HG03469 (cell line): Measurements from ENCODE around the gene ACVR1C.
A peak's percentile ranks its signal among the peaks of the same experiment; 100 is the strongest.

Source experiments
- ATAC-seq: cut with Tn5 transposase; IDR thresholded peaks from one replicate; pipeline ENCODE4 v1.9.1; 2021; ENCODE audit warnings: mild to moderate bottlenecking, moderate library complexity, moderate number of reproducible peaks; ENCODE audit not compliant: unreplicated experiment

The ACVR1C gene

GRCh38 chr2:157628477-157629415 lies at the start of gene ACVR1C:
Gene ACVR1C (minus strand): TSS chr2:157628864. CDS start chr2:157628644, 220 bp downstream.
- peak; percentile 79 for ATAC-seq

- no peak for ATAC-seq
These were observed 49.3 kb upstream of the ACVR1C start for GRCh38 chr2:157677941-157678340.

- ATAC-seq: no peak
These were observed 43.5 kb upstream of the ACVR1C start for GRCh38 chr2:157672129-157672528.

GRCh38 chr2:157662401-157662800 lies 33.7 kb upstream of the ACVR1C start:
- no peak for ATAC-seq

GRCh38 chr2:157661776-157662175 lies 33.1 kb upstream of the ACVR1C start:
- no peak for ATAC-seq

- ATAC-seq: no peak
These were observed 29.2 kb upstream of the ACVR1C start for GRCh38 chr2:157657858-157658257.

GRCh38 chr2:157657101-157657500 lies 28.4 kb upstream of the ACVR1C start:
- ATAC-seq: no peak

GRCh38 chr2:157644776-157645175 lies 16.1 kb upstream of the ACVR1C start:
- ATAC-seq: no peak

GRCh38 chr2:157631861-157632260 lies 3.2 kb upstream of the ACVR1C start:
- no peak for ATAC-seq

- ATAC-seq: no peak
These were observed 829 bp downstream of the ACVR1C start for GRCh38 chr2:157627594-157628476.

GRCh38 chr2:157625296-157625695 lies 3.4 kb downstream of the ACVR1C start:
- ATAC-seq: no peak

GRCh38 chr2:157620956-157621355 lies 7.7 kb downstream of the ACVR1C start:
- ATAC-seq: no peak

- no peak for ATAC-seq
These were observed 16.9 kb downstream of the ACVR1C start for GRCh38 chr2:157611726-157612125.

- ATAC-seq: no peak
These were observed 17.6 kb downstream of the ACVR1C start for GRCh38 chr2:157611110-157611509.

- ATAC-seq: no peak
These were observed 22.1 kb downstream of the ACVR1C start for GRCh38 chr2:157606534-157606933.

- ATAC-seq: no peak
These were observed 25.5 kb downstream of the ACVR1C start for GRCh38 chr2:157603198-157603597.

- no peak for ATAC-seq
These were observed 26.9 kb downstream of the ACVR1C start for GRCh38 chr2:157601807-157602206.

GRCh38 chr2:157596992-157597681 lies 31.5 kb downstream of the ACVR1C start:
- ATAC-seq: peak; percentile 47

- no peak for ATAC-seq
These were observed 35.3 kb downstream of the ACVR1C start for GRCh38 chr2:157593411-157593810.

GRCh38 chr2:157592948-157593347 lies 35.7 kb downstream of the ACVR1C start:
- ATAC-seq: no peak

- ATAC-seq: no peak
These were observed 36.3 kb downstream of the ACVR1C start for GRCh38 chr2:157592374-157592773.
